ENCODE measurements around the gene C2orf92.
"Not testable (repeated sequence)": the region's sequence is repeated elsewhere in the genome, so short reads cannot be mapped to it uniquely, and the experiment has no call there.

- not testable (repeated sequence) for TF ChIP-seq POLR2A (IDR thresholded peaks at IDR 0.05); CTCF (IDR thresholded peaks at IDR 0.05); POLR2AphosphoS5 (IDR thresholded peaks at IDR 0.05; ENCODE audit: insufficient read depth in 1 of 2, low read depth in 1 of 2)
Observed at GRCh38 chr2:97625354-97626048, 44.0 kb upstream of the C2orf92 start.

All from vagina (tissue), 2 donors.